HL-60 (cell line): ENCODE data around the gene SYNC.

Experiments used
- POLR2AphosphoS5 ChIP-seq: IDR thresholded peaks from 2 replicates; pipeline ENCODE4 v1.6.1; 2012; ENCODE audit warnings: low read depth
- TF ChIP-seq, protein P1 (sequence below): IDR thresholded peaks from one replicate; pipeline ENCODE4 v1.5.1; 2011; ENCODE audit warnings: low read length, control low read depth, inconsistent platforms; ENCODE audit not compliant: insufficient read depth

DNA sequence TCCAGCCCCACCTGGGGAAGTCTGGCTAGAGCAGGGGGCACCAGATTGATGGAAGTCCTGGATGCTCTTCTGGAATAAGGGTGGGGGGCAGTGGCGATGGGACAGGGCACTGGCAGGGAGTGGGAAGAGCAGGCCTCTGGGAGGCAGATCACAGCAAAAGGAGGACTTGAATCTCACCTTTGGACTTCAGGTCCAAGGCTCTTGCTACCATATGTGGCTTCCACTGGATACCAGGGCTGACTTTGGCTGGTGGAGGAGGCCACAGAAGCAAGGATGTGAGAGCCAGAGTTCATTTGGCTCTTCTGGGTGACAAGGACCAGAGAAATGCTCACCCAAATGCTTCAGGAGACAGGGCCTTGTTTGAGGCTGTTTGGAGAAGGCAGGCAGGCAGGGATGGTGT lies 16.0 kb upstream of the SYNC start:
- TF ChIP-seq, protein P1, sequence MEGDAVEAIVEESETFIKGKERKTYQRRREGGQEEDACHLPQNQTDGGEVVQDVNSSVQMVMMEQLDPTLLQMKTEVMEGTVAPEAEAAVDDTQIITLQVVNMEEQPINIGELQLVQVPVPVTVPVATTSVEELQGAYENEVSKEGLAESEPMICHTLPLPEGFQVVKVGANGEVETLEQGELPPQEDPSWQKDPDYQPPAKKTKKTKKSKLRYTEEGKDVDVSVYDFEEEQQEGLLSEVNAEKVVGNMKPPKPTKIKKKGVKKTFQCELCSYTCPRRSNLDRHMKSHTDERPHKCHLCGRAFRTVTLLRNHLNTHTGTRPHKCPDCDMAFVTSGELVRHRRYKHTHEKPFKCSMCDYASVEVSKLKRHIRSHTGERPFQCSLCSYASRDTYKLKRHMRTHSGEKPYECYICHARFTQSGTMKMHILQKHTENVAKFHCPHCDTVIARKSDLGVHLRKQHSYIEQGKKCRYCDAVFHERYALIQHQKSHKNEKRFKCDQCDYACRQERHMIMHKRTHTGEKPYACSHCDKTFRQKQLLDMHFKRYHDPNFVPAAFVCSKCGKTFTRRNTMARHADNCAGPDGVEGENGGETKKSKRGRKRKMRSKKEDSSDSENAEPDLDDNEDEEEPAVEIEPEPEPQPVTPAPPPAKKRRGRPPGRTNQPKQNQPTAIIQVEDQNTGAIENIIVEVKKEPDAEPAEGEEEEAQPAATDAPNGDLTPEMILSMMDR: no peak
- no peak for TF ChIP-seq POLR2AphosphoS5
